IMR-90 (cell line): ENCODE results near the gene NCOA5. TPM values are rescaled to one million over a fixed set of nuclear protein-coding genes. Genes with fewer than 3 reads are reported as not detected.

Experiments
- ATAC-seq: fragments of 200-7000 bp; cut with Tn5 transposase; 2 replicates; pipeline ENCODE4 v1.9.1; 2020; ENCODE audit warnings: low read depth, mild to moderate bottlenecking, moderate library complexity
- BruUV-seq: library from RNA; stranded (reverse); fragments of 400-500 nt; replicated peaks from 2 replicates; lab custom pipeline; 2021; lab: Mats Ljungman, UMichigan
- CTCF ChIA-PET: fragments of 300-600 bp; formaldehyde crosslinking; extraction: SDS; loops from one replicate; lab custom pipeline; 2021; ENCODE audit warnings: antibody characterized with exemption; lab: Yijun Ruan, JAX
- POLR2A ChIA-PET: fragments of 300-600 bp; sonication (Branson Sonifier 250); formaldehyde crosslinking; loops from one replicate; lab custom pipeline; 2022; ENCODE audit warnings: antibody characterized with exemption; ENCODE audit not compliant: unreplicated experiment; lab: Charles Lee
- DNase-seq: peaks from one replicate; pipeline ENCODE4 v3.0.0; 2013
- H2AFZ ChIP-seq: replicated peaks from 2 replicates; pipeline ENCODE3; 2013; ENCODE audit warnings: low read length, mild to moderate bottlenecking; ENCODE audit not compliant: poor library complexity
- H2AK5ac ChIP-seq: 2 replicates; pipeline ENCODE4 v1.6.1; 2013; ENCODE audit warnings: low read depth, low read length, inconsistent platforms
- H2AK9ac ChIP-seq: replicated peaks from 2 replicates; pipeline ENCODE3; 2013; ENCODE audit warnings: mild to moderate bottlenecking, low read depth, low read length, moderate library complexity; ENCODE audit not compliant: poor library complexity
- H2BK120ac ChIP-seq: 2 replicates; pipeline ENCODE4 v1.6.1; 2013; ENCODE audit warnings: low read depth, low read length, inconsistent platforms
- H2BK15ac ChIP-seq: 3 replicates; pipeline ENCODE4 v1.6.1; 2013; ENCODE audit warnings: low read depth, low read length, inconsistent platforms
- H2BK20ac ChIP-seq: 2 replicates; pipeline ENCODE4 v1.6.1; 2013; ENCODE audit warnings: low read depth, mild to moderate bottlenecking, inconsistent platforms, low read length, moderate library complexity
- H2BK5ac ChIP-seq: 2 replicates; pipeline ENCODE4 v1.6.1; 2013; ENCODE audit warnings: mild to moderate bottlenecking, low read depth, low read length, inconsistent platforms; ENCODE audit not compliant: poor library complexity, severe bottlenecking
- H3K14ac ChIP-seq: replicated peaks from 2 replicates; pipeline ENCODE4 v1.6.1; 2013; ENCODE audit warnings: low read depth, low read length, inconsistent platforms
- H3K18ac ChIP-seq: 2 replicates; pipeline ENCODE4 v1.6.1; 2013; ENCODE audit warnings: low read depth, low read length, control low read depth
- H3K23ac ChIP-seq: 2 replicates; pipeline ENCODE4 v1.6.1; 2013; ENCODE audit warnings: low read depth, low read length, inconsistent platforms
- H3K27ac ChIP-seq: 2 replicates; pipeline ENCODE4 v1.5.1; 2013; ENCODE audit warnings: mild to moderate bottlenecking, control low read depth, low read length; ENCODE audit not compliant: insufficient read depth
- H3K27me3 ChIP-seq: 2 replicates; pipeline ENCODE4 v1.6.1; 2013; ENCODE audit warnings: low read length; ENCODE audit not compliant: control insufficient read depth, insufficient read depth
- H3K36me3 ChIP-seq: 2 replicates; pipeline ENCODE4 v1.6.1; 2013; ENCODE audit warnings: low read length, mixed read lengths; ENCODE audit not compliant: control insufficient read depth, insufficient read depth
- H3K4ac ChIP-seq: 2 replicates; pipeline ENCODE4 v1.6.1; 2013; ENCODE audit warnings: low read depth, low read length, inconsistent platforms
- H3K4me1 ChIP-seq: 2 replicates; pipeline ENCODE4 v1.6.1; 2013; ENCODE audit warnings: low read length, mixed read lengths; ENCODE audit not compliant: control insufficient read depth, insufficient read depth
- H3K4me2 ChIP-seq: 2 replicates; pipeline ENCODE4 v1.6.1; 2013; ENCODE audit warnings: low read depth, mild to moderate bottlenecking, control low read depth, low read length, moderate library complexity
- H3K4me3 ChIP-seq: 2 replicates; pipeline ENCODE4 v1.5.1; 2013; ENCODE audit warnings: low read depth, mild to moderate bottlenecking, control low read depth, low read length, moderate library complexity; ENCODE audit not compliant: insufficient read depth
- H3K56ac ChIP-seq: 2 replicates; pipeline ENCODE4 v1.6.1; 2013; ENCODE audit warnings: low read length, inconsistent platforms; ENCODE audit not compliant: insufficient read depth; ENCODE audit errors: extremely low read depth
- H3K79me1 ChIP-seq, 2 experiments: 2 replicates each; pipeline ENCODE4 v1.6.1; 2013; ENCODE audit warnings: low read length in 2 of 2, inconsistent platforms in 1 of 2, low read depth in 1 of 2
- H3K9ac ChIP-seq: 2 replicates; pipeline ENCODE4 v1.6.1; 2013; ENCODE audit warnings: low read depth, low read length, control low read depth
- H3K9me1 ChIP-seq: 2 replicates; pipeline ENCODE4 v1.6.1; 2013; ENCODE audit warnings: low read length, inconsistent platforms; ENCODE audit not compliant: insufficient read depth
- H3K9me3 ChIP-seq: 2 replicates; pipeline ENCODE4 v1.6.1; 2013; ENCODE audit warnings: low read length; ENCODE audit not compliant: control insufficient read depth, insufficient read depth
- H4K20me1 ChIP-seq: 2 replicates; pipeline ENCODE4 v1.6.1; 2013; ENCODE audit warnings: low read length, inconsistent platforms; ENCODE audit not compliant: insufficient read depth
- H4K5ac ChIP-seq: 2 replicates; pipeline ENCODE4 v1.6.1; 2013; ENCODE audit warnings: mild to moderate bottlenecking, low read depth, low read length, control low read depth
- H4K8ac ChIP-seq, 2 experiments: 2 replicates each; pipeline ENCODE4 v1.6.1; 2013; ENCODE audit warnings: low read depth in 2 of 2, low read length in 2 of 2, control low read depth in 1 of 2, inconsistent platforms in 1 of 2
- H4K91ac ChIP-seq: 2 replicates; pipeline ENCODE4 v1.6.1; 2013; ENCODE audit warnings: low read depth, low read length, inconsistent platforms; ENCODE audit not compliant: insufficient read depth
- CEBPB ChIP-seq: IDR thresholded peaks from 2 replicates; pipeline ENCODE4 v1.6.1; 2012; ENCODE audit warnings: low read depth, low read length, improper control_type of control experiment
- WGBS, 2 experiments: methylation state at CpG; one replicate each; pipeline versions ENCODE4 v1.1.5 to v1.1.7; 2013; ENCODE audit warnings: missing lambda C conversion rate in 2 of 2; ENCODE audit not compliant: insufficient read length in 1 of 2; ENCODE audit errors: extremely low coverage in 2 of 2; 5-methylcytosine and 5-hydroxymethylcytosine counted together
- dilution Hi-C: fragments of 300-500 bp; cut with HindIII; formaldehyde crosslinking; loops from one replicate; pipeline ENCODE4 v1.14.3; 2018; ENCODE audit warnings: low sequenced_read_pairs; ENCODE audit not compliant: unreplicated experiment
- in situ Hi-C: fragments of 300-500 bp; cut with MboI; formaldehyde crosslinking; loops from 3 replicates; pipeline ENCODE4 v1.14.3; 2019; ENCODE audit warnings: low sequenced_read_pairs, inconsistent platforms, mixed read lengths
- intact Hi-C: fragments of 100-400 bp; cut with micrococcal nuclease; formaldehyde crosslinking; loops from 2 replicates; pipeline ENCODE4 v1.10.0; 2022
- polyA plus RNA-seq, 3 experiments: library from polyadenylated mRNA; depleted of rRNA; stranded (reverse); fragments of >200 nt; gene quantifications; 2 replicates each; pipeline ENCODE4 v1.2.3, GENCODE V29; 2012; ENCODE audit warnings: low replicate concordance in 1 of 3
- total RNA-seq: library from RNA; depleted of rRNA; stranded (reverse); fragments of >200 nt; gene quantifications from 2 replicates; pipeline ENCODE4 v1.2.3, GENCODE V29; 2012

The NCOA5 gene
- total and polyA plus RNA-seq, 2 of the 4 experiments (the other 2 are of a cell fraction), result 17.4 to 20.6 TPM

DNA sequence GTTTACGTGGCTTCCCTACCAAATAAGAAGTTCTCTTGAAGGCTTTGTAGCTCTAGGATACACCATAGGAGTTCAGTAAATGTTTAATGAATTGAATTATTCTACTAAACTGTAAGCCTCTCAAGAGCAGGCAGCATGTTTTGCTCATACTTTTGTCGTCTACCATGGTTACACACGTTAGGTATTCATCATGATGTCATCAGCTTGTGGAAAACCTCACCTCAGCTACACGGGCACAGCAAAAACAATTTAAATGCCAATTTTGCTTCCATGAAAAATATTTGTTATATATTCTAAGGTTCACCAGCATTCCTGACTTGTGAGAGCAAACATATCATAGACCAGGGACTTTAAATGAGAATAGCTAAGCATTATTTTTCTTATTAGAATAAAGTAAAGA lies 16.7 kb downstream of the NCOA5 start:
- no peak overlapping the region for H3K56ac ChIP-seq
- no peak for DNase-seq
- H2AFZ ChIP-seq, result no peak overlapping the region
- peaks cover 28 to 62% of the 10 kb centered on the region in 2 experiments for H3K79me1 ChIP-seq
- no peak overlapping the region for H3K9ac ChIP-seq
- no peak for ATAC-seq
- ChIA-PET POLR2A (no interaction called here), CTCF (no interaction called here)
- peaks cover 14% of the 10 kb centered on the region for H3K9me1 ChIP-seq
- WGBS, 2 experiments, result no CpG with 5 or more reads among the region's 4 CpGs
- no peak overlapping the region for H2BK5ac ChIP-seq
- H2BK120ac ChIP-seq, result no peak overlapping the region
- intact Hi-C loops, result no loop called here
- no peak overlapping the region for H3K4me3 ChIP-seq
- H2BK20ac ChIP-seq, result no peak overlapping the region
- no peak overlapping the region for H3K4me2 ChIP-seq
- H2AK5ac ChIP-seq, result no peak overlapping the region
- H4K5ac ChIP-seq, result no peak overlapping the region
- H3K4ac ChIP-seq, result no peak overlapping the region
- H3K4me1 ChIP-seq, result peaks cover 2% of the 10 kb centered on the region; the same call in 1 of the 2 replicates
- no peak overlapping the region for H3K14ac ChIP-seq
- H2BK15ac ChIP-seq, result no peak overlapping the region
- BruUV-seq, result no TSS peak
- H4K20me1 ChIP-seq, result peaks cover 36% of the 10 kb centered on the region
- no peaks in the 10 kb centered on the region for H3K27me3 ChIP-seq
- no peak overlapping the region for H4K8ac ChIP-seq
- in situ Hi-C loops, result no loop called here
- H3K18ac ChIP-seq, result no peak overlapping the region
- H3K27ac ChIP-seq, result no peak overlapping the region
- H2AK9ac ChIP-seq, result no peak overlapping the region
- H3K23ac ChIP-seq, result no peak overlapping the region
- dilution Hi-C loops, result no loop called here
- no peaks in the 10 kb centered on the region for H3K9me3 ChIP-seq
- no peak overlapping the region for H4K91ac ChIP-seq
- TF ChIP-seq CEBPB, result no peak
- peaks cover 24% of the 10 kb centered on the region for H3K36me3 ChIP-seq
